ENCODE results near the gene OR2Z1. TPM values are rescaled to one million over a fixed set of nuclear protein-coding genes. Genes with fewer than 3 reads are reported as not detected.

OR2Z1 gene
- total RNA-seq, 1 donor from 2014 or later = not detected

- Histone ChIP-seq H2AFZ (replicated peaks) (no peak overlapping the region), H3K4me3 (no peak overlapping the region), H3K9ac (no peak overlapping the region), H3K4me2 (no peak overlapping the region), H3K9me3 (ENCODE audit: low read depth) (no peaks in the 10 kb centered on the region), H3K79me2 (ENCODE audit: low read depth) (no peaks in the 10 kb centered on the region), H3K27me3 (peaks cover 22% of the 10 kb centered on the region), H3K36me3 (no peaks in the 10 kb centered on the region), H3F3A (ENCODE audit: low read depth) (no peaks in the 10 kb centered on the region), H3K27ac (no peak overlapping the region), H4K20me1 (ENCODE audit: low read depth) (no peaks in the 10 kb centered on the region), H3K4me1 (no peaks in the 10 kb centered on the region)
- H3K4me3 Mint-ChIP-seq = no peak overlapping the region
- peak; percentile 41 for DNase-seq (ENCODE audit: low spot score)
- H3K27ac Mint-ChIP-seq = no peak overlapping the region
- TF ChIP-seq CTCF (IDR thresholded peaks at IDR 0.05) = peak; percentile 44
- TF ChIP-seq EZH2 (IDR thresholded peaks at IDR 0.05) = no peak
- H3K36me3 Mint-ChIP-seq = no peaks in the 10 kb centered on the region
- peaks cover 2% of the 10 kb centered on the region for H3K27me3 Mint-ChIP-seq (ENCODE audit: insufficient read depth, low read depth)
- H3K4me1 Mint-ChIP-seq = peaks cover 3% of the 10 kb centered on the region
- H3K9me3 Mint-ChIP-seq = peaks cover 2% of the 10 kb centered on the region
Observed at GRCh38 chr19:8697671-8698432, 23.6 kb upstream of the OR2Z1 start.

GRCh38 chr19:8698433-8699063 lies 22.9 kb upstream of the OR2Z1 start, which contains the start of gene ACTL9:
ACTL9 (minus strand) TSS chr19:8698795; CDS start chr19:8698701, 94 bp downstream.
- Mint-ChIP-seq H3K27me3 (ENCODE audit: insufficient read depth, low read depth) (peaks cover 2% of the 10 kb centered on the region), H3K4me1 (peaks cover 3% of the 10 kb centered on the region), H3K4me3 (no peak within 1 kb of the TSS), H3K36me3 (no peaks in the 10 kb centered on the region), H3K9me3 (peaks cover 5% of the 10 kb centered on the region), H3K27ac (no peak within 1 kb of the TSS)
- H4K20me1 ChIP-seq (ENCODE audit: low read depth) = no peaks in the 10 kb centered on the region
- no peak within 1 kb of the TSS for H2AFZ ChIP-seq (replicated peaks)
- H3K9me3 ChIP-seq (ENCODE audit: low read depth) = no peaks in the 10 kb centered on the region
- H3K27ac ChIP-seq = no peak within 1 kb of the TSS
- H3K9ac ChIP-seq = no peak within 1 kb of the TSS
- H3K4me2 ChIP-seq = no peak within 1 kb of the TSS
- H3K4me3 ChIP-seq = no peak within 1 kb of the TSS
- H3K4me1 ChIP-seq = no peaks in the 10 kb centered on the region
- H3K27me3 ChIP-seq = peaks cover 22% of the 10 kb centered on the region
- H3K36me3 ChIP-seq = no peaks in the 10 kb centered on the region
- no peak for DNase-seq (ENCODE audit: low spot score)
- no peaks in the 10 kb centered on the region for H3F3A ChIP-seq (ENCODE audit: low read depth)
- no peaks in the 10 kb centered on the region for H3K79me2 ChIP-seq (ENCODE audit: low read depth)
- TF ChIP-seq CTCF (IDR thresholded peaks at IDR 0.05) (no peak), EZH2 (IDR thresholded peaks at IDR 0.05) (no peak), EZH2phosphoT487 (IDR thresholded peaks at IDR 0.05) (no peak)

- Histone ChIP-seq H3K9ac (no peak overlapping the region), H4K20me1 (ENCODE audit: low read depth) (no peaks in the 10 kb centered on the region), H3K4me2 (no peak overlapping the region), H3K9me3 (ENCODE audit: low read depth) (no peaks in the 10 kb centered on the region), H3F3A (ENCODE audit: low read depth) (no peaks in the 10 kb centered on the region), H3K27me3 (peaks cover 22% of the 10 kb centered on the region), H2AFZ (replicated peaks) (no peak overlapping the region), H3K4me3 (no peak overlapping the region), H3K36me3 (no peaks in the 10 kb centered on the region), H3K79me2 (ENCODE audit: low read depth) (no peaks in the 10 kb centered on the region), H3K27ac (no peak overlapping the region), H3K4me1 (no peaks in the 10 kb centered on the region)
- H3K27ac Mint-ChIP-seq = no peak overlapping the region
- peaks cover 5% of the 10 kb centered on the region for H3K9me3 Mint-ChIP-seq
- peaks cover 2% of the 10 kb centered on the region for H3K27me3 Mint-ChIP-seq (ENCODE audit: insufficient read depth, low read depth)
- no peak for DNase-seq (ENCODE audit: low spot score)
- H3K4me1 Mint-ChIP-seq = peaks cover 3% of the 10 kb centered on the region
- TF ChIP-seq EZH2 (IDR thresholded peaks at IDR 0.05) = no peak
- no peaks in the 10 kb centered on the region for H3K36me3 Mint-ChIP-seq
- peak overlapping the region; percentile 52 for H3K4me3 Mint-ChIP-seq
Observed at GRCh38 chr19:8699908-8700307, 21.5 kb upstream of the OR2Z1 start.

GRCh38 chr19:8700956-8701355 lies 20.5 kb upstream of the OR2Z1 start:
- peaks cover 3% of the 10 kb centered on the region for H3K4me1 Mint-ChIP-seq
- DNase-seq (ENCODE audit: low spot score) = no peak
- Histone ChIP-seq H3F3A (ENCODE audit: low read depth) (peaks cover 3% of the 10 kb centered on the region), H3K4me3 (no peak overlapping the region), H4K20me1 (ENCODE audit: low read depth) (no peaks in the 10 kb centered on the region), H3K36me3 (no peaks in the 10 kb centered on the region), H3K79me2 (ENCODE audit: low read depth) (no peaks in the 10 kb centered on the region), H3K27ac (no peak overlapping the region), H2AFZ (replicated peaks) (no peak overlapping the region), H3K9ac (no peak overlapping the region), H3K4me2 (no peak overlapping the region), H3K9me3 (ENCODE audit: low read depth) (no peaks in the 10 kb centered on the region), H3K4me1 (no peaks in the 10 kb centered on the region), H3K27me3 (peaks cover 22% of the 10 kb centered on the region)
- H3K9me3 Mint-ChIP-seq = peaks cover 5% of the 10 kb centered on the region
- no peaks in the 10 kb centered on the region for H3K36me3 Mint-ChIP-seq
- TF ChIP-seq EZH2phosphoT487 (IDR thresholded peaks at IDR 0.05) = no peak
- TF ChIP-seq CTCF (IDR thresholded peaks at IDR 0.05) = no peak
- TF ChIP-seq EZH2 (IDR thresholded peaks at IDR 0.05) = no peak
- H3K27ac Mint-ChIP-seq = no peak overlapping the region
- no peak overlapping the region for H3K4me3 Mint-ChIP-seq
- peaks cover 5% of the 10 kb centered on the region for H3K27me3 Mint-ChIP-seq (ENCODE audit: insufficient read depth, low read depth)

All from neural progenitor cell (in vitro differentiated cells).